GM18870 (cell line): ENCODE results near the gene PLA2R1.
"Not testable (repeated sequence)": the region's sequence is repeated elsewhere in the genome, so short reads cannot be mapped to it uniquely, and the experiment has no call there.

Source experiments
- ATAC-seq: cut with Tn5 transposase; IDR thresholded peaks from one replicate; pipeline ENCODE4 v1.9.1; 2021; ENCODE audit warnings: moderate library complexity; ENCODE audit not compliant: unreplicated experiment

Gene PLA2R1

DNA sequence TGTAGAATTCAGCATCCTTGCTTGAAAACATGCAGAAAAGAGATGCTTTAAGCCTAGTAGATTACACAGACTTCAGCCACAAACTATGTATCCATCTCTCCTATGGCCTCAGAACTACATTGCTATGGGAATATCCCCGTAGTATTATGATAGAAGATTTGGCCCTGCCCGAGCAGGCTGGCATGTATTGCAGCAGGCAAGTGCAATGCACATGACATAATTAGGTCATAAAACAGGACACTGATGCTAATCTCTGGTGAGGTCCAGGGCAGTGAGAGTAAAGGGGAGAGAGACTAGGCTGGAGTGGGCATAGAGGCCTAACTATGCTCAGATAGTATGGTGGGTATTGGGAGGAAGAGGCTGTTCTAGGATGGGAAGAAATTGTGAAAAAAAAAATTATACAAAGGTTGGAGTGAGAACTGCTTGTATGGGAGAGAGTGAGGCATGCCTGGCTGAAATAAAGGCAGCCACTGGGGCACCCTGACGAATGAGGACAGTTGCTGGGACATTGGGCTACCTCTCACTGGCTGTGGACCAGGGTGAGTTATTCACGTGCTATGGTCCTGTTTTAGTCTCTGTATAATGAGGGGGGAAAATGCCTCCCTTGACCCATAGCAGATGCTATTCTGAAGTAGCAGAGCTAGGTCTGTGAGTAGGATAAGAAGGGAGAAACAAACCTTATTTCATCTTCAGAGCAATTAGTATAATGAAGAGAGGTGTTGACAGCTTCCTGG, 1.6 kb upstream of the PLA2R1 start:
- no peak for ATAC-seq

GRCh38 chr2:160063271-160063670, 856 bp upstream of the PLA2R1 start:
- ATAC-seq: no peak

DNA sequence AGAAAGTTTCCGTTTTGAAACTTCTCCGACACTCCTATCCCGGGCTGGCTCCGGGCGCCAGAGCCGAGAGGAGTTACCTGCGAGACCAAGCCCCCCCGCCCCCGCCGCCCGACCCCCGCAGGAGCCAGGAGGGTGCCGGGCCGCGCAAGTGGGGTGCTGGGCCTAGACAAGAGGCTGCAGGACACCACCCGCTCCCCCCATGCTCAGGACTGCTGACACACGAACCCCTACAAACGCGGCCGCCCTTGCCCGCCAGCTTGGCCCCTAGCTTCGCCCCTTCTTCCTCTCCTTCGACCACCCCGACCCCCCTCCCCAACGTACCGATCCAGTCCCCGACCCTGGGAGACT, 497 bp downstream of the PLA2R1 start:
- no peak for ATAC-seq

- no peak for ATAC-seq
Measured at GRCh38 chr2:160061533-160061932, 882 bp downstream of the PLA2R1 start.

- no peak for ATAC-seq
Measured at GRCh38 chr2:160060297-160060696, 2.1 kb downstream of the PLA2R1 start.

DNA sequence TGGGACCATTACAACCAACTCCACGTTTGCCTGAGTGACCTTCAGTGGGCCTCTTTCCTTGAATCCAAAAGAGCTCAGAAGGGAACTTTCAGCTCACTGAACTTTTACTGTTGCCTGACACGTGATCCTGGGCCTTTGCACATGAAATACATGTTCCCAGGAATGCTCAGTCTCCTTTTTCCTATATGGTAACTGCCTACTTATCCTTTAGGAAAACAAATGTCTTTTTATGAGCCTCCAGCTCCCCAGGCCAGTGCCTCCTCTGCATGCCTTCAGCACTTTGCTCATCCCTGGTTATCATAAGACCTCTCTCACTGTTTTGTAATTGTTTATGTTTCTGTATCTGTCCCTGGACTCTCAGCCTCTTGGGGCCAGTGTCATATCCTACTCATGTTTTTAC, 5.1 kb downstream of the PLA2R1 start:
- no peak for ATAC-seq

DNA sequence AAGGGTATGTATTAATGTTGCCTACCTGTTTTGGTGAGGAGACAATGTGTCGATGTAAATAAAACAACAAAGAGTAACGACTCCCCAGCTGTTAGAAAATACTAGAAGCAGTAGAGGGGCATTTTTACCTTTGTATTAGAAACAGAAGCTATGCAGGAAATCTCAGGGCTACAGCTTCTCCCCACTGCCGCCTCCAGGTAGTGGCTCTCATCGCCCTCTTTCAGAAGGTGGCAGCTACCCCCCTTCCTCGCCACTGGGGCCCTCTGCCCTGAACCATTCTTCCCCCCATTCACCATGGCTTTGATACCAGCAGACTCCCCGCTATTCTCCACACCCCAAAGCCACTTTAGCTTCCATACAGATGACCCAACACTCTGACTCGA, 6.7 kb downstream of the PLA2R1 start:
- ATAC-seq: no peak

DNA sequence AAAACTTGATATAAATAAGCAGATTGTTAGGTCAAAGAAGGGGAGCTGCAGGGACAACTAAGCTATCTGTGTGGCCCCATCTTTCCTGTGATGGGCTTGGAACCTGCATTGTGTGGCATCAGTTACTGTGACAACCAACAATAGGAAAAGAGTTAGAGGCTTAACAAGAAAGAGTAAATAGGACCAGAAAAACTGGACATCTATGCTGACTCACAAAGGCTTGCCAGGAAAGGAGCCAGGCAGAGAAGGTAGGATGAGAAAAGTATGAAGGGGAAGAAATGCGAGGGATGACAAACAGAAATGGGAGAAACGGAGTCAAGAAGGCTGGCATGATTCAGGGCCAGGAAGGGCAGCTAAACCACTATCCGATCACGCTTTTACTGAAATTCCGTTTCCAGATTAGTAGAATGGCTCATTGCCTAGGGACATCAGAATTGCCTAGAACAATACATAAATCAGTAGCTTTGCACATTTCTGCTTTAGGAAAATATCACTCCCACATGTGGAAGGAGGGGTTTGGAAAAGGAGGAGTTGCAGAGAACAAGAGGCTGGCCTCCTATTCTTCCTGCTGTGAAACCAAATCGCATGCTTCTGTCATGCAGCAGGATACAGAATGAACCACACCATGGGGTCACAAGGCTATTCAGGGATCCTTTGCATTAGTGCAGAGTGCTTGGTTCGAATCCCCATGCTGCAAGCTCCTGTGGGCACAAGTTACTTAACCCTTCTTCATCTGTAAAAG, 7.3 kb downstream of the PLA2R1 start:
- no peak for ATAC-seq

- no peak for ATAC-seq
Measured at GRCh38 chr2:160053946-160054345, 8.5 kb downstream of the PLA2R1 start.

DNA sequence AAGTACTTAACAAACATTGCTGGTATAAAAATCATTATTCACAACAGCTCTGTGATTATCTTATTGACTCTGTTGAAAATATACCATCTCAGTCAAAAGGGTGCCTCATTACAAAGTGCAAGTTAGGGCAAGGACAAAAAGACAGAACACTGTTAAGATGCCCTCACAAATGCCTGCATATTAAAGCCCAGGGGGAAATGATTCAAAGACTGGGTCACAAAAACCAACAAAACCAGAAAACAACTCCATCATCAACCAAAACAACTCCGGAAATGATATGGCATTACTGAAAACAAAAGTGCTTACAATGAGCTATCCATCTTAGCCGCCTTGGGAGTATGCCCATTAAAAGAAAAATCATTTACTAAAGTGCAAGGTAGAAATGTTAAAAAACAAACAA, 9.9 kb downstream of the PLA2R1 start:
- no peak for ATAC-seq

DNA sequence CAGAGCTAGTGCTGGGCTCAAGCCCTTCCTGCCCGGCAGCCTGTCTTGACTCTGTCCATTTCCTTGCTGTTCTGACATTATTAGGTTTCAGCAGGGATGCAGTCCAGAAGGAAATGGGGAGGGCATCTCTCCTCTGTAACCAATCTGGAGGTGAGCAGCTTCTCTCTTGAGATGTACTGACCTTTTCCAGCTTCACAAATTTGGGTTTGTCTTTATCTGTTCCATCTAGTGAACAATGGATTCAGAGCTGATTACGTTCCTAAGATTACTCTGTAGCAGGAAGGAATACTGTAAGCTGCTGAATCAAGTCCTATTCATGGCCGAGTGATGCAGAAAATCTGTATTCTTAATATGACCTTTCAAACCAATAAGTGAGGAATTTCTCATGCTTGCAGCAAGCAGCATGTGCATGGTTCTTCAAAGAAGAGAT, 11.0 kb downstream of the PLA2R1 start:
- no peak for ATAC-seq

DNA sequence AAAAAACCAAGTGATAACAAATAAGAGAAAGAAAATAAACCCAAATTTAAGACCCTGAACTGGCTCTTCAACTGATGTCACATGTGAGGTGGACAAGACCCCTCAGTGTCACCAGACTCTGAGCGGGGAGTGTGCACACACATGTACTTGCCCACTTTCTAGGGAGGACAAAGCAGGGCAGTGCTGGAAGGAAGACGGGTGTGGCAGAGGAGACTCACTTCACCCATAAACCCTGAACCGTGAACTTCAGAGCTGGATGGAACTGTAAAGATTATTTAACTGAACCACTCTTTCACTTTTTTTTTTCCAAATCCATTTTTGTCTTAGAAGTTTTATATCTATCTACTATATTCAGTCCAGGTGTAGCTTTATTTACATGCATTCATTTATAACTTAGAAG, 12.3 kb downstream of the PLA2R1 start:
- no peak for ATAC-seq

GRCh38 chr2:160045703-160046210, 16.7 kb downstream of the PLA2R1 start:
- no peak for ATAC-seq

GRCh38 chr2:160044728-160045127, 17.7 kb downstream of the PLA2R1 start:
- no peak for ATAC-seq

- ATAC-seq: no peak
Measured at GRCh38 chr2:160043265-160043664, 19.1 kb downstream of the PLA2R1 start.

DNA sequence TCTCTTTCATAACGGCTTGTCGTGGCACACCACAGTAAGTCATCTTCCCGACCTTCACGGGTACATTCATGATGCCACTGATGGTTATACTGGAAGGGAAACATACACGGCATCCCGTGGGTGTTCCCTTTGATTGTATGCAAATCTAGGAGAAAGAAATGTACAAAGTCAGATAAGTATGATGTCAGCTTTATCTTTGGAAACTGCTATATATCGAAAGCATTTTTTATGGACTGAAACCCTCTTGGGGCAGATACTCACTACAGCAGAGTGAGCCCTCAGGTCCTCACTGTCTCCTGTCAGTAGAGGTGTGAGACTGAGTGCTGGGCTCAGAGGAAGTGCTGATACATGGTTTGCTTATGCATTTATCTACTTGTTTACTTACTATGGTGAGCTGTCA, 20.4 kb downstream of the PLA2R1 start:
- ATAC-seq: no peak

DNA sequence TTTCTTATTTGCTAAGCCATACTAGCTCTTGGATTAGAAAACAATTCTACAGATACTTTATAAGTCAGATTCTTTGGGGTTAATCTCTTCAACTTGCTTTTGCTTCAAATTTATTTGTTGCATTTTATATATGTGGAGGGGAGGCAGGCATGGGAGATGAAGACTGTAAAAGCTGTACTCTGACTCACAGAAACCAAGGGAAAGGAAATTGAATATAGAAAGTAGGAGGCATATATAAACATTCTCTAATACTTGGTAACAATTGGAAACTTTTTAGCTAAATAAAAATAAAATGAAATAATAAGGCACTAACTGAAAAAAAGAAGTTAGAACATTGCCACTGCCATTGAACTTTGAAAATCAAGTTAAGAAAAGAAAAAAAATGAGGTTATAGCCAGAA, 21.3 kb downstream of the PLA2R1 start:
- no peak for ATAC-seq

DNA sequence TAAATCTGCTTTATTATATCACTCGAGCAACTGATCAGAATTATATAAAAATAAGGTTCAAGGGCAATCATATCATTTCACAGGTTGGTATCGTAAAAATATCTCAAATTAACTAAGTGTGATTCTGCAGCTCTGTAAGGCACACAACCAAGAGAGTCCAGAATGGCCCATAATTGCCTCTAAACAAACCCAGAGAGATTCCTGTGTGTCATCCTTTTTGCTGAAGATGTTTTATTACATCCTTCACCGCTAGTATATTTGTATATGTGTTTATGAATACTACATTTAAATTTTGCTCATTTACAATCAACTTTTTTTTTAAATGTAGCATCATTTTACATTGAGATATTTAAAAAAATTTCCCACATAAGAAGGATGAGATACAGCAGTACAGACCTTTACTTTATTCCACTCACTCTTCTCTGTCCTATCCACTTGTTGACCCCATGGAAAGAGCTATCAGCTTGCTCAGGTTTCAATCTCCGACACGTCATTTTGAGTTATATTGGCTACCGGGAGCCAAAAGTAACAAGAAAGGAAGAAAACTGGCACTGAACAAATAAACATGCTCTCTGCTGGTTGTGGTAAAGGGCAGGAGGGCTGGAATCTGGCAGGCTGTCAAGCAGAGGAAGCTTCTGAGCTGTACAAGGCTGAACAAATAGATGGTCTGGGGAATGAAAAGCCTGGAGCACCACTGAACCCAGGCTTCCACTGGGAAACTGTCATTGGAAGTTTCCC, 23.1 kb downstream of the PLA2R1 start:
- ATAC-seq: no peak

DNA sequence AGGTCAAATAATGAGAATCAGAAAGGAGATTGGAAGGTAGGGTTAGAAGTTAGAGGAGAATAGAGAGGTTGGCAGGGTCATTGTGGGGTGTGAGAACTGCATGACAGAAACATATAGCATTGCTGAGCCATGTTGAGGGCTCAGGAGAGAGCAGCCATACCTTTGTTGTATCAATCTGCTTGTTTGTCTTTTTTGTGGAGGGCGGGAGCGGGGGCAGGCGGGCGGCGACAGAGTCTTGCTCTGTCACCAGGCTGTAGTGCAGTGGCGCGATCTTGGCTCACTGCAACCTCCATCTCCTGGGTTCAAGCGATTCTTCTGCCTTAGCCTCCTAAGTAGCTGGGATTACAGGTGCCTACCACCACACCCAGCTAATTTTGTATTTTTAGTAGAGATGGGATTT, 23.8 kb downstream of the PLA2R1 start:
- ATAC-seq: not testable (repeated sequence)

- no peak for ATAC-seq
Measured at GRCh38 chr2:160036736-160037135, 25.7 kb downstream of the PLA2R1 start.

DNA sequence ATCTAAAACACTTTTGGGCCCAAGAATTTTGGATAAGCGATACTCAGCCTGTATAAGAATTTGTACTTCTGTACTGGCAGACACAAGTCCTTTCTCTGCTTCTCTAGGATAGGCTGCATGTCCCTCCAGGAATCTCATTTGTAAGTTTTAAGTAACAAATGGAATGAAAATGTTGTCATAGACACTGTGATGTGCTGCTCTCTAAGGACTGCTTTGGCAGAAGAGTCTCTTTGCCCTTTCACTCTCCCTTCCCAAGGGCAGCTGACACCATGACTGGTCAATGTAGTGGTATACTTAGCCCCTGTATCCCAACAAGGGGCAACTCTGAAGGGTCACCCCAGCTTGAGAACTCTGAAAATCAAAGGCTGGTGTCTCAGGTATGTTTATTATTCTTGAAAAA, 27.3 kb downstream of the PLA2R1 start:
- ATAC-seq: no peak

DNA sequence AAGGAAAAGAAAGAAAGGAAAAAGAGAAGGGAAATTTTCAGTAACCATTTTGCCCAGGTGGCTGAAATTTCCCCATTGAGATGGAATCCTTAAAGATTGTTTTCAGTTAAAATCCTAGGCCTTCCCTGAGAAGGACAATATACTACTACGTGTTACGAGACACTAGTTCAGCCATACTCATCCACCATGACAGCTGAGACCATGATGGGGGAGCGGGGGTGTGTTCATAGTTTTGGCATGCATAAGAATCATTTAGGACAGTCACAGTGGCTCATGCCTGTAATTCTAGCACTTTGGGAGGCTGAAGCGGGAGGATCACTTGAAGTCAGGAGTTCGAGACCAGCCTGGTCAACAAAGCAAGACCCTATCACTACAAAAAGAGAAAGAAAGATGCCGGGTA, 28.0 kb downstream of the PLA2R1 start:
- ATAC-seq: no peak
